RPMI8226 (cell line): ENCODE measurements around the gene RABL6.
A peak's percentile ranks its signal among the peaks of the same experiment; 100 is the strongest.

ENCODE experiments used
- DNase-seq: peaks from one replicate; pipeline ENCODE4 v3.0.0-alpha.2; 2015

RABL6 gene

GRCh38 chr9:136849038-136849959 is 41.6 kb downstream of the RABL6 start, which contains the start of gene PHPT1:
TSS of gene PHPT1 (plus strand) at chr9:136849409. CDS start at chr9:136849431, 22 bp downstream.
- peak; percentile 99 for DNase-seq

- no peak for DNase-seq
Observed at GRCh38 chr9:136849960-136850865, 42.5 kb downstream of the RABL6 start.

GRCh38 chr9:136850866-136851775 is 43.4 kb downstream of the RABL6 start:
- DNase-seq: no peak

- DNase-seq: no peak
Observed at GRCh38 chr9:136851941-136852663, 44.4 kb downstream of the RABL6 start, which contains the start of gene MAMDC4. TSS of gene MAMDC4 (plus strand) at chr9:136852346. CDS start at chr9:136852417, 71 bp downstream.

DNA sequence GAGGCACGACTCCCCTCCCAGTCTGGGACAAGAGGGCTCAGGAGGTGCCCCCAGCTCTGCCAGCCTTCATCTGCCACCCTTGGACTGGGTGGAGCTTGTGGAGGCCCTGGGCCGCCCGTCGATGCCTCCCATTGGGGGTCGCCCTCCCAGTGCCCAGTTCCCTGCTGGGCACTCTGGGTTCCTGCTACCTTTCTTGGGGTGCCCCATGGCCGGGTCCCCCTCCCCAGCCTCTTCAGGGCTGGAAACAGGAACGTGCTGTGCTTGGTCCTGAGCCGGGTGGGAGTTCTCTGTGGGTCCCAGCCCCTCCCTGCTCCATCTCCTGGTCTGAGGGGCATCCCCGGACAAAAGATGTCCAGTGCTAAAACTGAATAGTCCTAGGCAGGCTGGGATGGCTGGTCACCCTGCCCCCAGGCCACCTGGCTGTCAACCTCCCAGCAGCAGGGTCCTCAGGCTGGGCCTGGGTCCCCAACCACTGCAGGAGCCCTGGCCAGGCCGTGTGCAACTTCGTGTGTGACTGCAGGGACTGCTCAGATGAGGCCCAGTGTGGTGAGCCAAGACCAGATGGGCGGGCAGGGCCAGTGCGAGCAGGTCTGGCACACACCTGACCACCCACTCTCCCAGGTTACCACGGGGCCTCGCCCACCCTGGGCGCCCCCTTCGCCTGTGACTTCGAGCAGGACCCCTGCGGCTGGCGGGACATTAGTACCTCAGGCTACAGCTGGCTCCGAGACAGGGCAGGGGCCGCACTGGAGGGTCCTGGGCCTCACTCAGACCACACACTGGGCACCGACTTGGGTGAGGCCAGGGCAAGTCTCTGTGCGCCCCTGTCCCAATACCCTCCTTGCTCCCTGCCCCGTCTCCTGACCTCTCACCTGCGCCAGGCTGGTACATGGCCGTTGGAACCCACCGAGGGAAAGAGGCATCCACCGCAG is 45.2 kb downstream of the RABL6 start:
- no peak for DNase-seq

DNA sequence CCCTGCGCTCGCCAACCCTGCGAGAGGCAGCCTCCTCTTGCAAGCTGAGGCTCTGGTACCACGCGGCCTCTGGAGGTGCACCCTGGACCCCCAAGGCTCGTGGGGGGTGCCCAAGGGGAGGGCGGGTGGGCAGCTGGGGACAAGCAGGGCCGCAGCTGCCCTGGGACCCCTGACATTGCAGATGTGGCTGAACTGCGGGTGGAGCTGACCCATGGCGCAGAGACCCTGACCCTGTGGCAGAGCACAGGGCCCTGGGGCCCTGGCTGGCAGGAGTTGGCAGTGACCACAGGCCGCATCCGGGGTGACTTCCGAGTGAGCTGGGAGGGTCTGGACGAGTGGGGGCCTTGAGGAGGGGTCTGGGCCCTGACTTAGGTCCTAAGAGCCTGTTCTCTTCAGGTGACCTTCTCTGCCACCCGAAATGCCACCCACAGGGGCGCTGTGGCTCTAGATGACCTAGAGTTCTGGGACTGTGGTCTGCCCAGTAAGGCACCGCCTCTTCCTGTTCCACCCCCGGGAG is 45.9 kb downstream of the RABL6 start:
- peak; percentile 53 for DNase-seq

- DNase-seq: no peak
Observed at GRCh38 chr9:136854113-136854841, 46.5 kb downstream of the RABL6 start.

- DNase-seq: no peak
Observed at GRCh38 chr9:136854842-136855460, 47.2 kb downstream of the RABL6 start.

DNA sequence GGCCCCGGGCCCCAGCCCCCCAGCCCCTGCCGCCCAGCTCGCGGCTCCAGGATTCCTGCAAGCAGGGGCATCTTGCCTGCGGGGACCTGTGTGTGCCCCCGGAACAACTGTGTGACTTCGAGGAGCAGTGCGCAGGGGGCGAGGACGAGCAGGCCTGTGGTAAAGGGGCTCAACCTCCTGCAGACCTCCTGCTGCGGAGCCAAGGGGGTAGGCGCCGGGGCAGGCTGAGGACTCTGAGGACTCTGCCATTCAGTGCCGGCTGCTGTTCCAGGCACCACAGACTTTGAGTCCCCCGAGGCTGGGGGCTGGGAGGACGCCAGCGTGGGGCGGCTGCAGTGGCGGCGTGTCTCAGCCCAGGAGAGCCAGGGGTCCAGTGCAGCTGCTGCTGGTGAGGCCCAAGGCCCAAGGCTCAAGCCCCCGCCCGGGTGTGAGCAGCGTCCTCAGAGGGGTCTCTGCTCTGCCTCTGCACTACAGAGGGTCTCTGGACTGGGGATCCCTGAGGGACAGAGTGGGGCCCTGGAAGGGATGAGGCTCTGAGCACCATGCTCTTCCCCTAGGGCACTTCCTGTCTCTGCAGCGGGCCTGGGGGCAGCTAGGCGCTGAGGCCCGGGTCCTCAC is 47.8 kb downstream of the RABL6 start:
- DNase-seq: no peak

GRCh38 chr9:136856079-136856476 is 48.3 kb downstream of the RABL6 start:
- no peak for DNase-seq

DNA sequence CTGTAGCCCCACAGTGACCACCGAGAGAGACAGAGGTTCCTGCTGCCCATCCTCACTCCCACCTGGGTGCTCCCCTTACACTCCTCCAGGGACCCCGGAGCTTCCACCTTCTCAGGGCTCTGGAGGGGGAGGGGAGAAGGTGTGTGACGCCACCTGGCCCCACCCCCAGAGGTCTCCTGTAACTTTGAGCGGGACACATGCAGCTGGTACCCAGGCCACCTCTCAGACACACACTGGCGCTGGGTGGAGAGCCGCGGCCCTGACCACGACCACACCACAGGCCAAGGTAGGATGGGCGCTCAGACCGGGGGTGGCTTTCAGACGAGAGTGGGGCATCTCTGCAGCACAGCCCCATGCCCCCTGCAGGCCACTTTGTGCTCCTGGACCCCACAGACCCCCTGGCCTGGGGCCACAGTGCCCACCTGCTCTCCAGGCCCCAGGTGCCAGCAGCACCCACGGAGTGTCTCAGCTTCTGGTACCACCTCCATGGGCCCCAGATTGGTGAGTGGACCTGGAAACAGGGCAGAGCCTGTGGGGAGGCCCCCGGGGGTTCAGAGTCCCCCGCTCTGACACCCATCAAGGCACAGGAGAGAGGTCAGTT is 48.9 kb downstream of the RABL6 start:
- no peak for DNase-seq

DNA sequence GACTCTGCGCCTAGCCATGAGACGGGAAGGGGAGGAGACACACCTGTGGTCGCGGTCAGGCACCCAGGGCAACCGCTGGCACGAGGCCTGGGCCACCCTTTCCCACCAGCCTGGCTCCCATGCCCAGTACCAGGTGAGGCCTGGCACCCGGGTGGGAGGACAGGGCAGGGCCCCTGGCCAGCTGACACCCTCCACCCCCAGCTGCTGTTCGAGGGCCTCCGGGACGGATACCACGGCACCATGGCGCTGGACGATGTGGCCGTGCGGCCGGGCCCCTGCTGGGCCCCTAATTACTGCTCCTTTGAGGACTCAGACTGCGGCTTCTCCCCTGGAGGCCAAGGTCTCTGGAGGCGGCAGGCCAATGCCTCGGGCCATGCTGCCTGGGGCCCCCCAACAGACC is 49.4 kb downstream of the RABL6 start:
- no peak for DNase-seq

DNA sequence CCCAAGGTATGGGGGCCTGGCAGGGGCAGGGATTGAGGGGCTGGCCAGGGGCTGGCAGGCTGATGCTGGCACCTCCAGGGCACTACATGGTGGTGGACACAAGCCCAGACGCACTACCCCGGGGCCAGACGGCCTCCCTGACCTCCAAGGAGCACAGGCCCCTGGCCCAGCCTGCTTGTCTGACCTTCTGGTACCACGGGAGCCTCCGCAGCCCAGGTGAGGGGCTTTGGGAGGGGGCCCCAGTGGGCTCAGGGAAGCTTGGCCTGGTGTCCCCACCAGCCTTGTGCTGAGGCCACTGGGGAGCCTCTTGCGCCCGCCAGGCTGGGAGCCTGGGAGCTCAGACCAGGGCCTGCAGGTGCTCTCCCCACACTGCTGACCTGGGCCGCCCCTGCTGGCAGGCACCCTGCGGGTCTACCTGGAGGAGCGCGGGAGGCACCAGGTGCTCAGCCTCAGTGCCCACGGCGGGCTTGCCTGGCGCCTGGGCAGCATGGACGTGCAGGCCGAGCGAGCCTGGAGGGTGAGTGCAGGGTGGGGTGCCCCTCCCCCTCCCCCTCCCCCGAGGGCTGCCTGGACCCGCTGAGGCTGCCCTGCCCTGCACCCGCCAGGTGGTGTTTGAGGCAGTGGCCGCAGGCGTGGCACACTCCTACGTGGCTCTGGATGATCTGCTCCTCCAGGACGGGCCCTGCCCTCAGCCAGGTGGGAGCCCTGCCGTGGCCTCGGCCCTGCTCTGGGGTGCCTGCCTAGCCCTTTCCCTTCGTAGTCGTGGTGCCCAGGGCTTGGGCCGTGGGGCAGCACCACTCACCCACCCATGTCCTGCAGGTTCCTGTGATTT is 50.0 kb downstream of the RABL6 start:
- DNase-seq: peak; percentile 45

- DNase-seq: no peak
Observed at GRCh38 chr9:136858452-136858843, 50.7 kb downstream of the RABL6 start.

DNA sequence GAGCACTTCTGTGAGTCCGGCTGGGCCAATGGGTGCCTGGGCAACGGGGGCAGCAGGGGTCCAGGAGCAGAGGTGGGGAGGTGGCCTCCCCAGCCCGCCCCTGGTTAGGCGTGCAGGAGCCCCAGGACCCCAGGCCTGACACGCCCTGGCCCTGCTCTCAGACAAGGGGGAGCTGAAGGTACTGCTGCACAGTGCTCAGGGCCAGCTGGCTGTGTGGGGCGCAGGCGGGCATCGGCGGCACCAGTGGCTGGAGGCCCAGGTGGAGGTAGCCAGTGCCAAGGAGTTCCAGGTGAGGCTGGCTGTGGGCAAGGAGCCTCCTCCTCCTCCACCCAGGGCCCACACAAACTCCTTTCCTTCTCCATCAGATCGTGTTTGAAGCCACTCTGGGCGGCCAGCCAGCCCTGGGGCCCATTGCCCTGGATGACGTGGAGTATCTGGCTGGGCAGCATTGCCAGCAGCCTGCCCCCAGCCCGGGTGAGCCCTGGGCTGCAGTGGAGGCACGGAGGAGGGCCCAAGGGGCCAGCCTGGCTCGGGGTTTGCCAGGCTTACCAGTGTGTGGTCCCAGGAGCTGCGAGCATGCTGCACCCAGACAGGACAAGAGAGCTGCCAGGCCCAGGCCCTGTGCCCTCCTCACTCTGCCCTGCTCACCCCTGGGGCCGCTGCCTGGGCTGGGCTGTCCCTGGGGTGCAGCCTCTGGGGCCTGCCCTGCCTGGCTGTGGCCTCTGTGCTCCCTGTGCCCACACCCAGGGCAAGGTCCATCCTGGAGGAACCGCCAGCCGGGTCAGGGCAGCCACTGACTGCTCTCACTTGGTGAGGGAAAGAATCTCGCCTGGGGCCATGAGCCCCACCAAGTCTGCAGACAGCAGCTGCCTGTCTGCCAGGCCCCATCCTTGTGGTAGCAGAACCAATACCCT is 51.4 kb downstream of the RABL6 start:
- no peak for DNase-seq

DNA sequence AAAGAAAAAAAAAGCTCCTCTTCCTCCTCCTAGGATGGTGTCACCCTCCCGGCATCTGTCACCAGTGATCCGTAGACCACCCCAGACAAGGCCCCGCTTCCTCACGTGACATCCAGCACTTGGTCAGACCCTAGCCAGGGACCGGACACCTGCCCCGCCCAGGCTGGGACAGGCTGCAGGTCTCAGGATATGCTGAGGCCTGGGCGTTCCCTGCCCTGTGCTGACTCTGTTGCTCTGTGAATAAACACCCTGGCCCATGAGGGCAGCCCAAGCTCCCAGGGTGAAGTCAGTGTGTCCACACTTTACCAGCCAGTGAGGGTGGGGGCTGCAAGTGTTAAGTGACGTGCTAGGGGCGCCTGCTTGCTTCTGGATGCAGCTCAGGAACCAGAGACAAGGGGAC is 52.8 kb downstream of the RABL6 start:
- no peak for DNase-seq
